Posterior vena cava (tissue), 2 donors: ENCODE data around the gene ROR1. TPM values are rescaled to one million over a fixed set of nuclear protein-coding genes. Genes with fewer than 3 reads are reported as not detected.

ENCODE experiments used
- DNase-seq: peaks from one replicate; pipeline ENCODE4 v3.0.0-alpha.2; 2020; ENCODE audit warnings: low spot score
- intact Hi-C, 2 donors: fragments of 100-400 bp; cut with DNase I; formaldehyde crosslinking; loops; one replicate each; pipeline versions ENCODE4 v1.14.1 to v1.14.2; 2022 to 2023
- total RNA-seq, 2 donors: library from RNA; stranded (reverse); fragmentation: NEBNext Ultra II Directional; extraction: Animal tissue kit (Norgen Biotek cat#: 25700); gene quantifications; one replicate each; pipeline ENCODE4 v1.2.1, GENCODE V29; 2021
- donor health status: DM: yes; HTN: yes; CAD: no.
- donor health status: DM: yes; HTN: yes; CAD: no.

The ROR1 gene
- total RNA-seq, 2 donors from 2014 or later: 19.3 to 25.8 TPM

- DNase-seq: no peak
- intact Hi-C loops: no loop called here
Measured at GRCh38 chr1:64047549-64047996, 273.8 kb downstream of the ROR1 start.

- intact Hi-C loops: no loop called here
- DNase-seq: no peak
Measured at GRCh38 chr1:64049900-64050540, 276.2 kb downstream of the ROR1 start.

DNA sequence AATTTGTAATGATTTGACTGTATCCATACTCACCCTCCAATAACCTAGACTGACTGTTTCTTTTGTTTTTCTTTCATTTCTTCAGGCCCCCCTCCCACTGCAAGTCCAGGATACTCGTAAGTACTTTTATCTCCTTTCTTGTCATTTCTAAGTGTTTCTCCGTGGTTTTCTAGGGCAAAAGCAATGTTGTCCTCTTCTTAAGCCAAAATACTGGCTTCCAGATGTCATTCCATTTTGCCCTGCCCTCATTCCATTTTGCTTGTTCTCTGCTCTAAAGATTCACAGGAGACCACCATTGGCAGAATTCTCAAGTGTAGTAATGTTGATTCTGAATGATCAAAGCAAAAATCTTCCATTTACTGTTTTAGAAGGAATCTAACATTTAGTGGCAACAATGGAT lies 276.8 kb downstream of the ROR1 start:
- no peak for DNase-seq
- intact Hi-C loops: no loop called here

DNA sequence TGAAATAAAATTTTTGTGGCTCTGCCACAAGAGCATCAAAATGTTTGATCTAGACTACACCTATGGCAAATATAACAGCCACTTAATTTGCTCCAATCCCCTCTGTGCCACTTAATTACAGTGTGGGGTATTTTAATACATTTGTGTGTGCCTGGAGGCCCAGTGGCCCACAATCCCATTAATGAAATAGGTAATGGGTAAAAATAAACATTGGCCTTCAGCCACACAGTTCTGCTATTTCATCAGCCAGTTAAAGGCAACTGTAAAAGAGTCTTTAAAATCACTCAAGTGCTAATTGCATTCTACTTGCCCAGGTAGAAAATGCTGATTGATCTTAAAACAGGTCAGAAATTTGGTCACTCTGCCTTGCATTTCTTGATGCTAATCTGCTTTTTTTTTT lies 278.0 kb downstream of the ROR1 start:
- intact Hi-C loops: no loop called here
- DNase-seq: no peak

- intact Hi-C loops: no loop called here
- DNase-seq: no peak
Measured at GRCh38 chr1:64052777-64053176, 279.0 kb downstream of the ROR1 start.

DNA sequence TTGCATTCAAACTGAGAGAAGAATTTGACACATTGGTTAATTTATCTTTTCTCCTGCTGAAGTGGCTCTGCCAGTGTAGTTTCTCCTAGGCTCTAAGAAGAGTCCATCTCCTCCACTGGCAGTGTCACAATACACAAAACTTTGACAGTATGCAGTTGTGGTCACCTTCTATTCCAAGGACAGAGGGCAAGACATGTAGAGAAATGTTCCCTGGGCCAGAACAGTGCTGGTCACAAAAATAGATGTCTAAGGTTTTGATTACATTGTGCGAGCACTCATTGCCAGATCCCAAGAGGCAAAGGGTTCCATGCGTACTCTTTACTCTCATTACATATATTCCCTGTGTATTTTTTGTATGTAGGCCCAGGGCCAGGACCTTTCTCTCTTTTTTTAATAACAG lies 281.5 kb downstream of the ROR1 start:
- intact Hi-C loops: no loop called here
- DNase-seq: no peak

- intact Hi-C loops: no loop called here
- no peak for DNase-seq
Measured at GRCh38 chr1:64059556-64059955, 285.7 kb downstream of the ROR1 start.

DNA sequence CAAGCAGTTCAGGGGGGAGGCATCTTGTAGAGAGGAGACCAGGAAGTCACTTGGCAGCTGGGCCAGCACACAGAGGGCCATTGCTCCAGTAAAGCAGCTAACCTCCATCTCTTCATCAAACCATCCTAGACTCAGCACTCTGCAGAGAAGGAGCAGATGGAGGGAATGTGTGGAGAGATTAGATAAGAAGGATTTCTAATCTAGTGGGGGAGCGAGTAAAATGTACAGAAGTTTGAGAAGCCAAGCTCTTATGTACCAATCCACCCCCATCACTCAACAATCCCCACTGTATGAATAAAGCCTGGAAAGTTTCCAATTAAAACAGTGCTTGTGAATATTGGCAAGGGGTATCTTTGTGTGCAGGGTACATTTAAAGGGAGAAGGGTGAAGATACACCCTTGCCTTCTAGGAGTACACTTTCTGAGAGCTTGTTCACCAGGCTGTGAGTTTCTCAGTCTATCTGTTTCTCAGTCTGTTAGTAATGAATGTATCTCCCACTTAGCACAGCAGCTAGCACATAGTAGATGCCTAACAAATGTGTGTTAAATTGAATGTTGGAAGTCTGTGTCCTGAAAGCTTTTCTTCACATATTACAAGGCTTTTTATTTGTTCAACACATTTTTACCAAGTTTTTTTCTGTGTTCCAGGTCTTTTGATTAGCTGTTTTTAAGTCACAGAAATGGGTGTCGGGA lies 286.9 kb downstream of the ROR1 start:
- intact Hi-C loops: no loop called here
- no peak for DNase-seq

GRCh38 chr1:64061430-64062104 lies 287.8 kb downstream of the ROR1 start:
- intact Hi-C loops: no loop called here
- DNase-seq: no peak

DNA sequence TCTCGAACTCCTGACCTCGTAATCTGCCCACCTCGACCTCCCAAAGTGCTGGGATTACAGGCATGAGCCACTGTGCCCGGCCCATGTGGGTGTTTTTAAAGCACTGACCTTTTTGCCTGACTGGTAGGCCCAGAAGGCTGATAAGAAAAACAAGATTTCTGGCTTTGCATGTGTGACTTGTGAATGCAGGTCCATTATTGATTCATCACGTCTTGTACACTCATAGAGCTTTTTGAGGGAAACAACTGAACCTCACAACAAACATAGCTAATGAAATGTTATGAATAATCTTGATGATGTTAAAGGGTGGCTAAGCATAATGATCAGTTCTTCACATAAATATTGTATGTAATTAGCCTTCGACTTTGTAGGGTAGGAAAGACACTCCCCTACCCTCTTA lies 288.7 kb downstream of the ROR1 start:
- intact Hi-C loops: no loop called here
- no peak for DNase-seq

GRCh38 chr1:64062941-64063581 lies 289.2 kb downstream of the ROR1 start:
- no peak for DNase-seq
- intact Hi-C loops: no loop called here

DNA sequence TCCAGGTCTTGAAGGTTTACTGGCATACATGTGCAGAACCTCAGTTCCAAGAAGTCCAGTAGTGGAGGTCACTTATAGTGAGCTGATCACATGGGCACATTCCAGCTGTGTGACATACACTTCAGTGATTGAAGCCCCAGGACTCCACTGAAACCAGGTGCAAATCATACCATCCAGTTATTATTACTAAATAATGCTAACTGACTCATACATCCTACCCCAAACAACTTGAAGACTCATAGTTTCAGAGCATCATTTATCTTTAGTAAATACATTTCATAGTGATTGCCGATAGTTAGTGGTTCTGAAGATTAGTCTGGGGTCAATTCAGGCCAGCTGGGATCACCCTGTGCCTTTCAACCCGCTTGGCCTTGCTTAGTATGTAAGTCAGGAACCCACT lies 291.8 kb downstream of the ROR1 start:
- no peak for DNase-seq
- intact Hi-C loops: no loop called here

DNA sequence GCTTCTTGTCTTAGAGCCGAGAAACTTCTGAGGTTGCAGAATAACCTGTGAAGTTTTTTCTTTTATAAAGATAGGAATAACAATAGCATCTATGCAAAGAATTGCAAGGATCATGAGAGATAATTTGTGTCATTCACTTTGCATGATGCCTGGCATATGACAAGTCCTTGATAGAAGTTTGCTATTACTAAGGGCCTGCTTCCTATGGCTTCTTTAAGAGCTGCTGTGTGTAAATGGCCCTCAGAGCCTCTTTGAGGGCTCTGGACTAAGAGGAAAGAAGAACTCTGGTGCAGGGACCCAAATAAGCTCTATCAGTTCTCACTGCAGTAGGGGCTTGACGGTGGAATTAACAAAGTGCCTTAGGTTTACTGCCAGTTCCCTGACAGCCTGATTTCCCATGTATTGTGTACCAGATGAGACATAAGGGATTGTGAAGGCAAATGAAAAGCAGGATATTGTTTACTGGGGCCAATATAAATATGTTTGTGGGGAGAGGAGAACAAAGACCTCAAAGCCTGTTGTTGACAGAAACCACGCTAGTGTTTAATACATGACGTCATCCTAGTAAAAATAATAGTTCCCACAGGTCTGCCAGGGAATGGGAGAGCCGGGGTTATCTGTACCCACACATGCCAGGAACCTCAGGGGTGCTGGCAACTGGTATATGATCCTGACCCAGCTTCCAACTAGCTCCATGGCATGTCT lies 298.4 kb downstream of the ROR1 start:
- intact Hi-C loops: no loop called here
- DNase-seq: no peak

GRCh38 chr1:64073705-64074104 lies 299.9 kb downstream of the ROR1 start:
- no peak for DNase-seq
- intact Hi-C loops: no loop called here

DNA sequence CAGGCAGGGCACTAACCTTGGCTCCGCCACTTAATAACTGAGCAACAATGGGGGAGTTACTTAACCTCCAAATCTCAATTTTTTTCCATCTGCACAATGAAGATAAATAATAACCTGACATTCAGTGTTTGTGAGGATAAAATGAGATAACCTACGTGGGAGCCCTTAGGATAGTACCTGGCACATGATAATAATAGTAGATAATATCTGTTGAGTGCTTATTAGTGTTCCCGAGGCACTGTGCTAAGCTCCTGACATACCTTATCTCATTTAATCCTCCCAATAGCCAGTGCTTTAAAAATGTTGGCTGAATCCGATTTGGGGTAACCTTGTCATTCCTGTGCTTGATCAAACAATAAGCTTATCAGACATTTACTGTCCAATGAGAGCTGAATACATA lies 300.9 kb downstream of the ROR1 start:
- intact Hi-C loops: no loop called here
- DNase-seq: no peak

DNA sequence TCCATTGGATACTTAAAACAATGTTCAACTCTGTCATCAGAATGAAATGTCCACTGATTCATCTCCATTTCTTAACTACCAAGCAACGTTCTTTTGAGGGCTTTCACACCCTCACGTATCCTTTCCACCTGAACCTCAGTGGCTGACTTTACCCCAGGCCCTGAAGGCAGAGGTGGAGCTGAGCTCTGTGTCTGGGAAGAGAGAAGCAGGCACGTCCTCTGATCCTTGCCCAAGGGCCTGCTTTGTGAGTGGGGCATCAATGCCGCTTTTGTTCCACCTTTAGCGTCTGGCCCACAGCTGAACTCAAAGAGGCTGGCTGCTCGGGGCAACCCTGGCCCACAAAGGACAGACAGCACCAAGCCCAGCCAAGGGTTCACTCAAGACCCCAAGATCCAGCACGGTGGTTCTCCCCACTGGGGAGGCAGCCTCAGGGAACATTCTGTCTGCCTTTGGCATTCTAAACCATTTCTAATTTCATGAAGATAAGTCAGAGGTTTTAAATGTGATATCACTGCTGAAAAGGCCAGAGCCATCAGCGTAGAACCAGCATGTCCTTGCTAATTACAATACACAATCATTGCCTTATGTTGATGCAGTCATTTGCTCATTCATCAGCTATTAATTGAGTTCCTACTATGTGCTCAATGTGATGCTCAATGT lies 303.6 kb downstream of the ROR1 start:
- DNase-seq: no peak
- intact Hi-C loops: loop anchor here in 1 of 2 donors (1.0 kb wide), 1 partner anchor 48 kb away; no protein-coding TSS in a partner anchor

DNA sequence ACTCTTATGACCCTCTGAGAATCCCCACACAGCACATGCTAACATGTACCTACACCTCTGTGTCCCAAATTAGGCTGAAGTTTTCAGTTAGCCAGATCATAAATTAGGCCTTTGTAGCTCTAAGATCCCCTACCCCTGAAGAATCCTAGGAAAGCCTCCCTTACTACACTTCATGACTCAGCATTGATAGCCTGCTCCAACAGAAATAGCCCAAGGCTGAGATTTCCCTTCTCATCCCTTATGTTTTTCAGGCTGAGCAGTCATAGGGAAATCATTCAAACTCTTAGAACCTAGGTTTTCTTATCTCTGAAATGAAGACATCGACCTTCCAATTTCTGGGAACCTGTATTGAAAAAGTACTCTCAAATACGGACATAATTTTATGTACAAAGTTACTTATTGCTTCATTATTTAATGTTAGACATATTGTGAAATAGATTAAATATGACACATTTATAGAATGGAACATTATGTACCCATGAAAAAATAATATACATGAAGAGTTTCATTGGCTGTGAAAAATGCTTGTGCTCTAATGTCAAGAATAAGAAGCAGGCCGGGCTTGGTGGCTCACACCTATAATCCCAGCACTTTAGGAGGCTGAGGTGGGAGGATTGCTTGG lies 307.2 kb downstream of the ROR1 start:
- intact Hi-C loops: no loop called here
- DNase-seq: no peak

DNA sequence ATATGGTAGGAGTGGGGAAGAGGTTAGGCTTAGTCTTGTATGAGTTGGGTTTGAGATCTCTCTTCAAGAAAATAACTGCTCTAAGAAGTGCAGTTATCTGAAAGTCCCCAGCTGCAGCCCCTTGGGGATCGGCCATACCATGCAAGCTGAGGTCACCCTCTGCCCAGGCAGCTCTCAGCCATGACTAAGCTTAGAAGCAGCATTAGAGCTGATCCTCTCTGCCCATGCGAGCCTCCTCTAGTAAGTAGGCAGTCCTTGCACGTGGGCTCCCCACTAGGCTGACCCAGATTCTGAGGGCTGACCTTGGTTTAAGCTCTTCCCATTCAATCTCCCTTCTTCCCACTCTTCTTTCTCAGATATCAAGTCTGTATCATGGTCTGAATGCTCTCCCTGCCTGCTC lies 308.6 kb downstream of the ROR1 start:
- intact Hi-C loops: no loop called here

DNA sequence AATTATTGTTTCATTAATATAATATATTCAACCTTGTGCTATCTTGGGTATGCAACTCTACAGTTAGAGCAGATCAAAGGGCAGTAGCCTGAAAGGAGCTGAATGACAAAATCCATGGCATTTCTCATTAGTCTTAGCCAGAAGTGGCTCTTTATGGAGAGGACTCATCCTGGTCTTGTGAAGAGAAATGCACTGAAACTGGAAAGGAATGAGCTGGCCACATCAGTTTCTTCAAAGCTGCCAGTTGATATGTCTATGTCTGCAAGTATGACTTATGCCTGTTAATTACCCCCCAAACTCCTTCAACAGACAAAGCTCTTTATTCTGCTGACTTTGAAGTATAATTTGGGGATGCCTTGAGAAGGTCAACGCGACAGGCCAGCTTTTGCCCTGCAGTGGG lies 310.6 kb downstream of the ROR1 start:
- intact Hi-C loops: no loop called here
- DNase-seq: no peak

More for the DNA sequence above, 308.6 kb downstream of the ROR1 start:
- DNase-seq: no peak
